Tibial nerve (tissue), 4 donors: ENCODE measurements around the gene SCAF1. TPM values are rescaled to one million over a fixed set of nuclear protein-coding genes. Genes with fewer than 3 reads are reported as not detected.

ENCODE experiments used
- DNase-seq, 2 donors: peaks; one replicate each; pipeline ENCODE4 v3.0.0-alpha.2; 2019; ENCODE audit warnings: low spot score in 2 of 2
- H3K27ac ChIP-seq, 4 donors: fragments of 200-600 bp; sonication (generic) in 3 of 4; one replicate each; pipeline ENCODE4 v1.5.1; 2017 to 2019; ENCODE audit warnings: mild to moderate bottlenecking in 1 of 4
- H3K27me3 ChIP-seq, 2 donors: fragments of 200-600 bp; sonication (generic) in 1 of 2; one replicate each; pipeline versions ENCODE4 v1.5.1 to v1.6.0; 2017 to 2019
- H3K36me3 ChIP-seq, 3 donors: fragments of 200-600 bp; sonication (generic); one replicate each; pipeline ENCODE4 v1.5.1; 2018 to 2019
- H3K4me1 ChIP-seq, 4 donors: fragments of 200-600 bp; sonication (generic) in 3 of 4; one replicate each; pipeline ENCODE4 v1.5.1; 2017 to 2019
- H3K4me3 ChIP-seq, 4 donors: fragments of 200-600 bp; sonication (generic) in 3 of 4; one replicate each; pipeline ENCODE4 v1.5.1; 2017 to 2019; ENCODE audit warnings: mild to moderate bottlenecking in 1 of 4, moderate library complexity in 1 of 4
- H3K9me3 ChIP-seq, 4 donors: fragments of 200-600 bp; sonication (generic) in 3 of 4; one replicate each; pipeline ENCODE4 v1.5.1; 2017 to 2019
- CTCF ChIP-seq, 5 experiments: fragments of 200-600 bp in 3 of 5; fragments of 450-650 bp in 2 of 5; sonication (generic) in 3 of 5; IDR thresholded peaks; one replicate each; pipeline ENCODE4 v1.5.1; 2016 to 2019; ENCODE audit warnings: antibody characterized with exemption in 5 of 5, mild to moderate bottlenecking in 3 of 5, moderate library complexity in 2 of 5
- EP300 ChIP-seq, 2 donors: sonication (generic); formaldehyde crosslinking; IDR thresholded peaks; one replicate each; pipeline ENCODE4 v1.6.1; 2017; ENCODE audit warnings: antibody characterized with exemption in 2 of 2, mild to moderate bottlenecking in 1 of 2
- POLR2A ChIP-seq, 2 donors: fragments of 450-650 bp; IDR thresholded peaks; one replicate each; pipeline ENCODE4 v1.6.1; 2017; ENCODE audit warnings: antibody characterized with exemption in 2 of 2, mild to moderate bottlenecking in 2 of 2, moderate library complexity in 2 of 2
- WGBS, 2 donors: methylation state at CpG; one replicate each; pipeline ENCODE4 v1.1.5; 2018; 5-methylcytosine and 5-hydroxymethylcytosine counted together
- total RNA-seq, 4 donors: library from RNA; depleted of rRNA; stranded (reverse); fragments of >200 nt; gene quantifications; one replicate each; pipeline ENCODE4 v1.1.0, GENCODE V29; 2016

The SCAF1 gene
- total RNA-seq, 4 donors from 2014 or later, result 20.1 to 53.7 (median 31.1) TPM

- Histone ChIP-seq H3K36me3 (peaks cover 0 to 24% (median 0%) of the 10 kb centered on the region in 3 donors), H3K4me3 (no peak overlapping the region), H3K4me1 (peaks cover 0 to 56% (median 21%) of the 10 kb centered on the region in 4 donors), H3K27ac (peak overlapping the region in 3 of 4 donors; percentile 56 to 100 (median 99)), H3K9me3 (no peaks in the 10 kb centered on the region), H3K27me3 (no peaks in the 10 kb centered on the region)
- WGBS, 2 donors, result 68 to 69% methylated on average over 29 to 30 of the region's 30 CpGs
- no peak for TF ChIP-seq CTCF (IDR thresholded peaks at IDR 0.05)
- TF ChIP-seq EP300 (IDR thresholded peaks at IDR 0.05), result no peak
- TF ChIP-seq POLR2A (IDR thresholded peaks at IDR 0.05), result no peak
- DNase-seq, result no peak
These were observed 5.6 kb upstream of the SCAF1 start for GRCh38 chr19:49636233-49636932.

- Histone ChIP-seq H3K27me3 (no peaks in the 10 kb centered on the region), H3K4me1 (peaks cover 0 to 55% (median 28%) of the 10 kb centered on the region in 4 donors), H3K9me3 (no peaks in the 10 kb centered on the region), H3K4me3 (peak overlapping the region; percentile 56 to 98 (median 61)), H3K36me3 (peaks cover 0 to 24% (median 0%) of the 10 kb centered on the region in 3 donors), H3K27ac (peak overlapping the region; percentile 95 to 100 (median 99))
- WGBS, 2 donors, result 4 to 8% methylated on average over 19 of the region's 19 CpGs
- TF ChIP-seq EP300 (IDR thresholded peaks at IDR 0.05), result peak; percentile 48 to 78
- no peak for TF ChIP-seq CTCF (IDR thresholded peaks at IDR 0.05)
- peak; percentile 86 to 87 for DNase-seq
These were observed 3.9 kb upstream of the SCAF1 start for GRCh38 chr19:49637821-49638738.

- peaks cover 0 to 70% (median 34%) of the 10 kb centered on the region in 4 donors for H3K4me1 ChIP-seq
- no peaks in the 10 kb centered on the region for H3K9me3 ChIP-seq
- 3 to 4% methylated on average over 21 to 24 of the region's 31 CpGs for WGBS, 2 donors
- H3K27me3 ChIP-seq, result no peaks in the 10 kb centered on the region
- peaks cover 0 to 24% (median 0%) of the 10 kb centered on the region in 3 donors for H3K36me3 ChIP-seq
- peak in 1 of 2 donors; percentile 20 for DNase-seq
- TF ChIP-seq CTCF (IDR thresholded peaks at IDR 0.05) (no peak), EP300 (IDR thresholded peaks at IDR 0.05) (no peak), POLR2A (IDR thresholded peaks at IDR 0.05) (peak; percentile 31 to 36)
- peak overlapping the region; percentile 56 to 98 (median 61) for H3K4me3 ChIP-seq
- H3K27ac ChIP-seq, result peak overlapping the region; percentile 95 to 100 (median 99)
These were observed 2.5 kb upstream of the SCAF1 start for GRCh38 chr19:49639401-49640112.

- WGBS, 2 donors, result 1% methylated on average over 48 to 49 of the region's 51 CpGs
- TF ChIP-seq CTCF (IDR thresholded peaks at IDR 0.05), result peak in 1 of 5 experiments; percentile 28
- peak; percentile 94 to 98 for TF ChIP-seq EP300 (IDR thresholded peaks at IDR 0.05)
- peak; percentile 68 to 88 for TF ChIP-seq POLR2A (IDR thresholded peaks at IDR 0.05)
These were observed 1.7 kb upstream of the SCAF1 start, which contains the start of gene RRAS for GRCh38 chr19:49640113-49640898. Gene RRAS (minus strand): TSS chr19:49640143. CDS start chr19:49640098, 45 bp downstream.

More at GRCh38 chr19:49640113-49640898, 1.7 kb upstream of the SCAF1 start, which contains the start of gene RRAS:
- H3K4me1 ChIP-seq, result peaks cover 0 to 75% (median 34%) of the 10 kb centered on the region in 4 donors
- no peaks in the 10 kb centered on the region for H3K9me3 ChIP-seq
- no peaks in the 10 kb centered on the region for H3K27me3 ChIP-seq
- peaks cover 0 to 21% (median 0%) of the 10 kb centered on the region in 3 donors for H3K36me3 ChIP-seq
- DNase-seq, result peak; percentile 99
- peak within 1 kb of the TSS; percentile 95 to 100 (median 99) for H3K27ac ChIP-seq
- peak within 1 kb of the TSS; percentile 56 to 98 (median 67) for H3K4me3 ChIP-seq
